GM23338 (cell line): ENCODE data around the gene ZMYND11. TPM values are rescaled to one million over a fixed set of nuclear protein-coding genes. Genes with fewer than 3 reads are reported as not detected.
"Not testable (repeated sequence)": the region's sequence is repeated elsewhere in the genome, so short reads cannot be mapped to it uniquely, and the experiment has no call there.

Source experiments
- ATAC-seq: fragments of 200-7000 bp; cut with Tn5 transposase; 3 replicates; pipeline ENCODE4 v1.9.1; 2020
- DNase-seq: peaks from one replicate; pipeline ENCODE4 v3.0.0-alpha.2; 2015; ENCODE audit warnings: low spot score
- H2AFZ ChIP-seq: fragments of 200-600 bp; sonication (generic); 2 replicates; pipeline ENCODE4 v1.8.0; 2016; ENCODE audit warnings: antibody characterized with exemption, mild to moderate bottlenecking, moderate library complexity
- H3F3A ChIP-seq: fragments of 200-600 bp; sonication (generic); replicated peaks from 2 replicates; pipeline ENCODE4 v1.8.0; 2017; ENCODE audit warnings: antibody characterized with exemption, mixed run types, low read depth
- H3K27ac ChIP-seq: fragments of 200-600 bp; sonication (generic); 2 replicates; pipeline ENCODE4 v1.6.1; 2016; ENCODE audit warnings: low read depth
- H3K27me3 ChIP-seq: fragments of 200-600 bp; sonication (generic); 2 replicates; pipeline ENCODE4 v1.8.0; 2016; ENCODE audit warnings: mild to moderate bottlenecking, mixed run types, moderate library complexity; ENCODE audit not compliant: insufficient read depth
- H3K36me3 ChIP-seq: fragments of 200-600 bp; sonication (generic); 2 replicates; pipeline ENCODE4 v1.8.0; 2016; ENCODE audit warnings: mild to moderate bottlenecking; ENCODE audit not compliant: insufficient read depth
- H3K4me1 ChIP-seq: fragments of 200-600 bp; sonication (generic); 2 replicates; pipeline ENCODE4 v1.8.0; 2016; ENCODE audit warnings: mild to moderate bottlenecking, moderate library complexity; ENCODE audit not compliant: insufficient read depth
- H3K4me2 ChIP-seq: fragments of 200-600 bp; sonication (generic); 2 replicates; pipeline ENCODE4 v1.7.1; 2017; ENCODE audit warnings: mixed run types
- H3K4me3 ChIP-seq: fragments of 200-600 bp; sonication (generic); 2 replicates; pipeline ENCODE4 v1.6.1; 2016; ENCODE audit warnings: mixed run types
- H3K79me2 ChIP-seq: fragments of 200-600 bp; sonication (generic); replicated peaks from 2 replicates; pipeline ENCODE4 v1.8.0; 2017; ENCODE audit warnings: mild to moderate bottlenecking; ENCODE audit not compliant: insufficient read depth
- H3K9me2 ChIP-seq: fragments of 200-600 bp; sonication (generic); 2 replicates; pipeline ENCODE4 v1.8.0; 2017; ENCODE audit not compliant: insufficient read depth
- H4K20me1 ChIP-seq: fragments of 200-600 bp; sonication (generic); replicated peaks from 2 replicates; pipeline ENCODE4 v1.8.0; 2017; ENCODE audit warnings: mild to moderate bottlenecking; ENCODE audit not compliant: insufficient read depth
- H3K27ac Mint-ChIP-seq: 2 replicates; pipeline ENCODE4 v1.8.0; 2020; ENCODE audit warnings: inconsistent platforms, mild to moderate bottlenecking, moderate library complexity, mixed read lengths
- H3K27me3 Mint-ChIP-seq: 3 replicates; pipeline ENCODE4 v1.8.0; 2022; ENCODE audit warnings: low read depth, mild to moderate bottlenecking, moderate library complexity, mixed read lengths, inconsistent platforms; ENCODE audit not compliant: insufficient read depth, poor library complexity
- H3K36me3 Mint-ChIP-seq: 3 replicates; pipeline ENCODE4 v1.8.0; 2021; ENCODE audit warnings: low read depth, mild to moderate bottlenecking, inconsistent platforms, moderate library complexity, mixed read lengths
- H3K4me1 Mint-ChIP-seq: 3 replicates; pipeline ENCODE4 v1.8.0; 2020; ENCODE audit warnings: mild to moderate bottlenecking, inconsistent platforms, mixed read lengths
- H3K4me3 Mint-ChIP-seq: 3 replicates; pipeline ENCODE4 v1.8.0; 2021; ENCODE audit warnings: moderate library complexity, mild to moderate bottlenecking, inconsistent platforms, mixed read lengths
- H3K9me3 Mint-ChIP-seq: 3 replicates; pipeline ENCODE4 v1.8.0; 2020; ENCODE audit warnings: moderate library complexity, mild to moderate bottlenecking, inconsistent platforms, mixed read lengths
- CREB1 ChIP-seq: fragments of 250-450 bp; sonication (Bioruptor Pico); IDR thresholded peaks from 2 replicates; pipeline ENCODE4 v1.5.0; 2020; ENCODE audit warnings: low read depth, mild to moderate bottlenecking, moderate library complexity
- ETS1 ChIP-seq: IDR thresholded peaks from 2 replicates; pipeline ENCODE4 v1.6.1; 2016; ENCODE audit warnings: antibody characterized with exemption
- EZH2 ChIP-seq: fragments of 200-600 bp; sonication (generic); IDR thresholded peaks from one replicate; pipeline ENCODE4 v1.8.0; 2017; ENCODE audit warnings: antibody characterized with exemption, mild to moderate bottlenecking, low read depth; ENCODE audit not compliant: unreplicated experiment
- EZH2phosphoT487 ChIP-seq: fragments of 200-600 bp; sonication (generic); IDR thresholded peaks from one replicate; pipeline ENCODE4 v1.8.1; 2018; ENCODE audit warnings: antibody characterized with exemption; ENCODE audit not compliant: unreplicated experiment
- NANOG ChIP-seq: IDR thresholded peaks from 2 replicates; pipeline ENCODE4 v1.6.1; 2016; ENCODE audit warnings: antibody characterized with exemption, borderline replicate concordance
- polyA plus RNA-seq: library from polyadenylated mRNA; unstranded; fragments of >200 nt; fragmentation: Nextera tagmentation; extraction: Ambion mirVana; gene quantifications from 2 replicates; pipeline ENCODE4 v1.2.1, GENCODE V29; 2016
- small RNA-seq: library from RNA; depleted of rRNA; stranded (forward); fragments of <200 nt; gene quantifications from one replicate; pipeline ENCODE3, GENCODE V24; 2014; ENCODE audit warnings: low replicate concordance
- total RNA-seq: library from RNA; depleted of rRNA; stranded (reverse); fragments of >200 nt; shearing (Covaris generic); gene quantifications from 2 replicates; pipeline ENCODE4 v1.2.3, GENCODE V29; 2014; rRNA removed

Gene ZMYND11
- total and polyA plus RNA-seq, 2 experiments from 2014 or later: 8.9 to 16.9 TPM

- Histone ChIP-seq H2AFZ (no peak overlapping the region), H3K27me3 (no peaks in the 10 kb centered on the region), H3K79me2 (no peaks in the 10 kb centered on the region), H3K4me3 (no peak overlapping the region), H4K20me1 (no peaks in the 10 kb centered on the region), H3K9me2 (no peaks in the 10 kb centered on the region), H3K4me1 (no peaks in the 10 kb centered on the region), H3K27ac (no peak overlapping the region), H3F3A (no peaks in the 10 kb centered on the region), H3K4me2 (no peak overlapping the region), H3K36me3 (no peaks in the 10 kb centered on the region)
- no peak for TF ChIP-seq CREB1 (CRISPR knock-in tag)
- no peak for TF ChIP-seq EZH2
- Mint-ChIP-seq H3K36me3 (peaks cover 3% of the 10 kb centered on the region; the same call in 1 of the 3 replicates), H3K27ac (no peak overlapping the region), H3K9me3 (no peaks in the 10 kb centered on the region), H3K4me3 (no peak overlapping the region), H3K27me3 (peaks cover 4% of the 10 kb centered on the region), H3K4me1 (no peaks in the 10 kb centered on the region; the same call in 2 of the 3 replicates)
- ATAC-seq (no peak), DNase-seq (no peak)
Measured at GRCh38 chr10:299969-300368, 164.7 kb downstream of the ZMYND11 start.

GRCh38 chr10:300580-300979 lies 165.3 kb downstream of the ZMYND11 start:
- DNase-seq, H3K36me3 Mint-ChIP-seq, H2AFZ ChIP-seq, H3K27ac Mint-ChIP-seq, H3K4me3 ChIP-seq, H3F3A ChIP-seq, H3K36me3 ChIP-seq, H3K27me3 ChIP-seq, H3K79me2 ChIP-seq, H3K9me2 ChIP-seq, H4K20me1 ChIP-seq, H3K9me3 Mint-ChIP-seq, H3K27ac ChIP-seq, H3K4me1 ChIP-seq, ATAC-seq, H3K27me3 Mint-ChIP-seq, H3K4me3 Mint-ChIP-seq, H3K4me2 ChIP-seq, H3K4me1 Mint-ChIP-seq: not testable (repeated sequence)

- Histone ChIP-seq H3F3A (no peaks in the 10 kb centered on the region), H3K27ac (no peak overlapping the region), H3K4me1 (no peaks in the 10 kb centered on the region), H3K9me2 (no peaks in the 10 kb centered on the region), H3K4me2 (no peak overlapping the region), H4K20me1 (no peaks in the 10 kb centered on the region), H3K27me3 (no peaks in the 10 kb centered on the region), H3K4me3 (no peak overlapping the region), H3K79me2 (no peaks in the 10 kb centered on the region), H2AFZ (no peak overlapping the region), H3K36me3 (no peaks in the 10 kb centered on the region)
- peaks cover 5% of the 10 kb centered on the region for H3K4me1 Mint-ChIP-seq
- no peak overlapping the region for H3K4me3 Mint-ChIP-seq
- no peak overlapping the region for H3K27ac Mint-ChIP-seq
- no peak for ATAC-seq
- TF ChIP-seq EZH2phosphoT487 (no peak), EZH2 (no peak), ETS1 (no peak), NANOG (no peak)
- peaks cover 3% of the 10 kb centered on the region; the same call in 1 of the 3 replicates for H3K36me3 Mint-ChIP-seq
- H3K9me3 Mint-ChIP-seq: no peaks in the 10 kb centered on the region
- peaks cover 4% of the 10 kb centered on the region for H3K27me3 Mint-ChIP-seq
- DNase-seq: no peak
Measured at GRCh38 chr10:301536-301935, 166.3 kb downstream of the ZMYND11 start.

Small RNAs within 50 kb of the gene (small RNA-seq; reads per million reads assigned to genes)
- gene RNA5SP297 (not detected), gene RNA5SP298 (0.22 reads per million)

Other genes with a start within 250 kb of the ZMYND11 start
- 1.1 and 1.4 TPM in 2 replicates for gene TUBB8, start 86.2 kb upstream of the ZMYND11 start, total RNA-seq
- 0.40 and 1.0 TPM in 2 replicates for gene TUBB8, start 86.2 kb upstream of the ZMYND11 start, polyA plus RNA-seq